Measurements from ENCODE around the gene SIRPA. TPM values are rescaled to one million over a fixed set of nuclear protein-coding genes. Genes with fewer than 3 reads are reported as not detected.

The SIRPA gene
- total RNA-seq, 2 donors from 2014 or later: 5.1 to 6.3 TPM

DNA sequence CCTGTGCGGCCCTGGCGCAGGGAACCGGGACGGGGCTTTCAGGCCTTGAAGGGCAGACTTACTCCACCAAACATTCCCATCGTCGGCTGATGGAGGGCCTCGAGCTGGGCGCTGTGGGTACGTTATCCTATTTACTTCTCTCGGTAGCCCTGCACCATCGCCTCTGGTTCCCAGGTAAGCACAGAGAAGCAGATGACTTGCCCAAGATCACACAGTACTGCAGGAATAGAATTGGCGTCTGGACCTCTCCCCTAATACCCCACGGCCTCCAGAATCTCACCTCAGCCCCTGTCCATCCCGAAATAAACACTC is 52.3 kb downstream of the SIRPA start:
- Histone ChIP-seq H3K4me3 (ENCODE audit: low read length) (no peak overlapping the region), H3K27ac (ENCODE audit: low read depth, low read length) (no peak overlapping the region), H3K4me1 (ENCODE audit: control insufficient read depth, insufficient read depth, low read length) (peaks cover 8% of the 10 kb centered on the region), H3K9me3 (ENCODE audit: control insufficient read depth, low read length) (no peaks in the 10 kb centered on the region), H3K27me3 (ENCODE audit: control insufficient read depth, insufficient read depth, low read length, poor library complexity, severe bottlenecking) (peaks cover 27% of the 10 kb centered on the region), H3K9ac (ENCODE audit: extremely low read depth, low read length, poor library complexity, severe bottlenecking) (no peak overlapping the region), H3K36me3 (ENCODE audit: control insufficient read depth, insufficient read depth, low read length) (no peaks in the 10 kb centered on the region)
- no peaks in the 10 kb centered on the region for H3K9me3 Mint-ChIP-seq
- H3K4me3 Mint-ChIP-seq: peak overlapping the region; percentile 56
- WGBS, 2 experiments (ENCODE audit: insufficient coverage in 1 of 2, insufficient read length in 1 of 2): 54 to 60% methylated on average over 8 to 14 of the region's 14 CpGs
- DNase-seq: no peak
- peaks cover 53% of the 10 kb centered on the region for H3K27me3 Mint-ChIP-seq (ENCODE audit: insufficient read depth)
- H3K27ac Mint-ChIP-seq: no peak overlapping the region
- H3K36me3 Mint-ChIP-seq (ENCODE audit: low read depth): no peaks in the 10 kb centered on the region
- TF ChIP-seq, protein P1, sequence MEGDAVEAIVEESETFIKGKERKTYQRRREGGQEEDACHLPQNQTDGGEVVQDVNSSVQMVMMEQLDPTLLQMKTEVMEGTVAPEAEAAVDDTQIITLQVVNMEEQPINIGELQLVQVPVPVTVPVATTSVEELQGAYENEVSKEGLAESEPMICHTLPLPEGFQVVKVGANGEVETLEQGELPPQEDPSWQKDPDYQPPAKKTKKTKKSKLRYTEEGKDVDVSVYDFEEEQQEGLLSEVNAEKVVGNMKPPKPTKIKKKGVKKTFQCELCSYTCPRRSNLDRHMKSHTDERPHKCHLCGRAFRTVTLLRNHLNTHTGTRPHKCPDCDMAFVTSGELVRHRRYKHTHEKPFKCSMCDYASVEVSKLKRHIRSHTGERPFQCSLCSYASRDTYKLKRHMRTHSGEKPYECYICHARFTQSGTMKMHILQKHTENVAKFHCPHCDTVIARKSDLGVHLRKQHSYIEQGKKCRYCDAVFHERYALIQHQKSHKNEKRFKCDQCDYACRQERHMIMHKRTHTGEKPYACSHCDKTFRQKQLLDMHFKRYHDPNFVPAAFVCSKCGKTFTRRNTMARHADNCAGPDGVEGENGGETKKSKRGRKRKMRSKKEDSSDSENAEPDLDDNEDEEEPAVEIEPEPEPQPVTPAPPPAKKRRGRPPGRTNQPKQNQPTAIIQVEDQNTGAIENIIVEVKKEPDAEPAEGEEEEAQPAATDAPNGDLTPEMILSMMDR (conservative IDR thresholded peaks at IDR 0.05): no peak
- peaks cover 20% of the 10 kb centered on the region for H3K4me1 Mint-ChIP-seq

DNA sequence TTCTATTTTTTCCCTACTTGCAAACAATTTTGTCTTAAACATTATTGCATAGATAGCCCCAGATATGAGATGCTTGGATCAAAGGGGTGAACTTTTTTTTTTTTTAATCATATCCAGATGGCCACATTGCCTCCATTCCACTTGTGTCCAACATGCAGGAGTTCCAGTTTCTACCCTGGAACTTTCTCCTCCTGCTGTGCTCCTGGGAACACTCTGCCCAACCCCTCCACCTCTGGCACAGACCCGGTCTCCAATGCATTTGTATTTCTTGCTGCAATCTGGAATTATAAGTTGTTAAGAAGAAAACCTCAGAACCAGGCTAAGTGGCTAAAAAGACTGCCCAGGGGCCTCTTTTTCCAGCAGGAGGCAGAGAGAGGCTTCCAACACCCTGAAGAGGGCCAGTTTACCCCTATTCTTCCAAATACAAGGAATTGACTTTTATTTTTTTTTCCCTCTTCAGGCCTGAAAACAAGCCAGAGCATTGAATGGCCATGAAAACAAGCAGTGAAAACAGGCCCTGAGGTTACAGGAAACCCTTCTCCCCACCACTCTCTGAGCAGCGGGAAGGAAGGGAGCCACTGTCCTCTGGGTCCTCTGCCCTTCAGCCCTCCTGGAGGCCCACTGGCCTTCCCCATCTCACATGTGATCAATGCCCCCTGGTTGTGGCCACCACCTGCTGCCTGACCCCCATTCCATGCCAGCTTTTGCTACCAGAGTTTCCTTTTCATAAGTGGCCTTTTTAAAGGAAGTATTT is 54.3 kb downstream of the SIRPA start:
- H3K36me3 Mint-ChIP-seq (ENCODE audit: low read depth): no peaks in the 10 kb centered on the region
- H3K27ac Mint-ChIP-seq: peak overlapping the region; percentile 3
- H3K9ac ChIP-seq (ENCODE audit: extremely low read depth, low read length, poor library complexity, severe bottlenecking): no peak overlapping the region
- H3K4me3 Mint-ChIP-seq: no peak overlapping the region
- H3K27me3 ChIP-seq (ENCODE audit: control insufficient read depth, insufficient read depth, low read length, poor library complexity, severe bottlenecking): peaks cover 24% of the 10 kb centered on the region
- no peaks in the 10 kb centered on the region for H3K9me3 ChIP-seq (ENCODE audit: control insufficient read depth, low read length)
- DNase-seq: no peak
- H3K4me1 ChIP-seq (ENCODE audit: control insufficient read depth, insufficient read depth, low read length): peaks cover 8% of the 10 kb centered on the region
- H3K27me3 Mint-ChIP-seq (ENCODE audit: insufficient read depth): peaks cover 44% of the 10 kb centered on the region
- H3K36me3 ChIP-seq (ENCODE audit: control insufficient read depth, insufficient read depth, low read length): no peaks in the 10 kb centered on the region
- no peak overlapping the region for H3K4me3 ChIP-seq (ENCODE audit: low read length)
- TF ChIP-seq, protein P1 (conservative IDR thresholded peaks at IDR 0.05): no peak
- H3K27ac ChIP-seq (ENCODE audit: low read depth, low read length): no peak overlapping the region
- WGBS, 2 experiments (ENCODE audit: insufficient coverage in 1 of 2, insufficient read length in 1 of 2): 83% methylated on average over 1 of the region's 2 CpGs; no CpG with 5 or more reads in 1 of the 2 experiments
- H3K9me3 Mint-ChIP-seq: no peaks in the 10 kb centered on the region
- peaks cover 26% of the 10 kb centered on the region for H3K4me1 Mint-ChIP-seq

GRCh38 chr20:1950836-1951235 is 55.6 kb downstream of the SIRPA start:
- peaks cover 16% of the 10 kb centered on the region for H3K27me3 ChIP-seq (ENCODE audit: control insufficient read depth, insufficient read depth, low read length, poor library complexity, severe bottlenecking)
- no peak overlapping the region for H3K4me3 Mint-ChIP-seq
- H3K4me1 Mint-ChIP-seq: peaks cover 33% of the 10 kb centered on the region
- peaks cover 31% of the 10 kb centered on the region for H3K27me3 Mint-ChIP-seq (ENCODE audit: insufficient read depth)
- TF ChIP-seq, protein P1 (conservative IDR thresholded peaks at IDR 0.05): peak; percentile 25
- 64 to 82% methylated on average over 5 to 7 of the region's 7 CpGs for WGBS, 2 experiments (ENCODE audit: insufficient coverage in 1 of 2, insufficient read length in 1 of 2)
- H3K4me1 ChIP-seq (ENCODE audit: control insufficient read depth, insufficient read depth, low read length): peaks cover 11% of the 10 kb centered on the region
- no peaks in the 10 kb centered on the region for H3K36me3 Mint-ChIP-seq (ENCODE audit: low read depth)
- no peak overlapping the region for H3K9ac ChIP-seq (ENCODE audit: extremely low read depth, low read length, poor library complexity, severe bottlenecking)
- peak; percentile 81 for DNase-seq
- H3K36me3 ChIP-seq (ENCODE audit: control insufficient read depth, insufficient read depth, low read length): no peaks in the 10 kb centered on the region
- H3K27ac ChIP-seq (ENCODE audit: low read depth, low read length): no peak overlapping the region
- H3K4me3 ChIP-seq (ENCODE audit: low read length): no peak overlapping the region
- H3K9me3 ChIP-seq (ENCODE audit: control insufficient read depth, low read length): no peaks in the 10 kb centered on the region
- H3K9me3 Mint-ChIP-seq: no peaks in the 10 kb centered on the region
- no peak overlapping the region for H3K27ac Mint-ChIP-seq

All from endodermal cell (in vitro differentiated cells).